Measurements from ENCODE around the gene SHLD2.
"Not testable (repeated sequence)": the region's sequence is repeated elsewhere in the genome, so short reads cannot be mapped to it uniquely, and the experiment has no call there.

SHLD2 gene

GRCh38 chr10:87089746-87090145 lies 5.3 kb upstream of the SHLD2 start:
- no peak for DNase-seq

GRCh38 chr10:87090779-87091178 lies 4.2 kb upstream of the SHLD2 start:
- no peak for DNase-seq

- peak; percentile 28 for DNase-seq
These were observed 2.6 kb upstream of the SHLD2 start for GRCh38 chr10:87092376-87092860.

- DNase-seq: peak; percentile 48
These were observed 2.0 kb upstream of the SHLD2 start for GRCh38 chr10:87092861-87093631.

- peak; percentile 75 for DNase-seq
These were observed 1.2 kb upstream of the SHLD2 start for GRCh38 chr10:87093632-87094372.

- DNase-seq: peak; percentile 93
These were observed 385 bp downstream of the SHLD2 start for GRCh38 chr10:87095236-87095945.

GRCh38 chr10:87101996-87102395 lies 7.0 kb downstream of the SHLD2 start:
- DNase-seq: no peak

GRCh38 chr10:87104727-87105126 lies 9.7 kb downstream of the SHLD2 start:
- DNase-seq: not testable (repeated sequence)

GRCh38 chr10:87105446-87106124 lies 10.6 kb downstream of the SHLD2 start:
- DNase-seq: no peak

- not testable (repeated sequence) for DNase-seq
These were observed 23.1 kb downstream of the SHLD2 start for GRCh38 chr10:87118122-87118521.

GRCh38 chr10:87119029-87119428 lies 24.0 kb downstream of the SHLD2 start:
- DNase-seq: not testable (repeated sequence)

- not testable (repeated sequence) for DNase-seq
These were observed 28.3 kb downstream of the SHLD2 start for GRCh38 chr10:87123351-87123750.

- DNase-seq: not testable (repeated sequence)
These were observed 32.0 kb downstream of the SHLD2 start for GRCh38 chr10:87127048-87127447.

GRCh38 chr10:87127607-87128156 lies 32.7 kb downstream of the SHLD2 start:
- DNase-seq: not testable (repeated sequence)

GRCh38 chr10:87132176-87132575 lies 37.2 kb downstream of the SHLD2 start:
- DNase-seq: not testable (repeated sequence)

- DNase-seq: not testable (repeated sequence)
These were observed 38.9 kb downstream of the SHLD2 start for GRCh38 chr10:87133936-87134335.

- DNase-seq: not testable (repeated sequence)
These were observed 39.4 kb downstream of the SHLD2 start for GRCh38 chr10:87134440-87134839.

GRCh38 chr10:87137478-87137877 lies 42.5 kb downstream of the SHLD2 start:
- not testable (repeated sequence) for DNase-seq

- not testable (repeated sequence) for DNase-seq
These were observed 47.5 kb downstream of the SHLD2 start for GRCh38 chr10:87142230-87143108.

GRCh38 chr10:87143109-87143418 lies 48.1 kb downstream of the SHLD2 start:
- not testable (repeated sequence) for DNase-seq

GRCh38 chr10:87145598-87145997 lies 50.6 kb downstream of the SHLD2 start:
- not testable (repeated sequence) for DNase-seq
